ENCODE results near the gene FCER1G. TPM values are rescaled to one million over a fixed set of nuclear protein-coding genes. Genes with fewer than 3 reads are reported as not detected.

FCER1G gene
- polyA plus RNA-seq, 3 donors: 2,686 to 4,191 (median 2,715) TPM

DNA sequence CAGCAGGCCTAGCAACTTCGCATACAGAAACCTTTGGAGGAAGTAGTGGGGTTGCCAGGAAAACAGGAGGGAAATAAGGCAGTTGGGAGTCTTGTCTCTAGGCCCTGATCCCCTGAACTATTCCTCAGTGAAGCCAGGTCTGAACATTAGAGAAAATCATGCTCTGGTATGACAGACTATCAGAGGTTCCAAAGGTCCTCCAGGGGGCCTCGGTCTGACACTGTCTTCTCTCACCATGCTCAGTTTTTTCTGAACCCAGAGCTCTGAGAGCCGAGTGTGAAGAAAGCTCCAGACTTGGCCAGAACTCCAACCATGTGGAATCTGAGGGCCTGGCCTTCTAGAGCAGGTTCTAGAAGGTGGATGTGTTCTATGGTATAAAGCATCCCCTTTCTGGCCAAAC, 14.8 kb downstream of the FCER1G start:
- peaks cover 35% of the 10 kb centered on the region for H3K4me1 Mint-ChIP-seq
- peaks cover 0 to 5% (median 0%) of the 10 kb centered on the region in 3 donors for H3K27me3 Mint-ChIP-seq (ENCODE audit: low read depth in 3 of 3)
- H3K27ac ChIP-seq (ENCODE audit: low read depth in 1 of 2, low read length in 2 of 2): no peak overlapping the region
- no peak overlapping the region for H3K4me2 ChIP-seq (replicated peaks; ENCODE audit: extremely low read depth, low read length, poor library complexity, severe bottlenecking)
- peaks cover 31% of the 10 kb centered on the region in 2 donors for H3K4me1 ChIP-seq (ENCODE audit: control insufficient read depth in 1 of 2, insufficient read depth in 2 of 2, low read length in 2 of 2)
- peaks cover 5% of the 10 kb centered on the region for H4K20me1 ChIP-seq (ENCODE audit: insufficient read depth, low read length)
- no peaks in the 10 kb centered on the region for H3K9me3 Mint-ChIP-seq
- intact Hi-C loops (cut with micrococcal nuclease): loop anchor here (5.0 kb wide), 3 partner anchors 62 to 152 kb away; partner anchors contain the start of gene SDHC (in 1 of the 2)
- TF ChIP-seq, protein P1, sequence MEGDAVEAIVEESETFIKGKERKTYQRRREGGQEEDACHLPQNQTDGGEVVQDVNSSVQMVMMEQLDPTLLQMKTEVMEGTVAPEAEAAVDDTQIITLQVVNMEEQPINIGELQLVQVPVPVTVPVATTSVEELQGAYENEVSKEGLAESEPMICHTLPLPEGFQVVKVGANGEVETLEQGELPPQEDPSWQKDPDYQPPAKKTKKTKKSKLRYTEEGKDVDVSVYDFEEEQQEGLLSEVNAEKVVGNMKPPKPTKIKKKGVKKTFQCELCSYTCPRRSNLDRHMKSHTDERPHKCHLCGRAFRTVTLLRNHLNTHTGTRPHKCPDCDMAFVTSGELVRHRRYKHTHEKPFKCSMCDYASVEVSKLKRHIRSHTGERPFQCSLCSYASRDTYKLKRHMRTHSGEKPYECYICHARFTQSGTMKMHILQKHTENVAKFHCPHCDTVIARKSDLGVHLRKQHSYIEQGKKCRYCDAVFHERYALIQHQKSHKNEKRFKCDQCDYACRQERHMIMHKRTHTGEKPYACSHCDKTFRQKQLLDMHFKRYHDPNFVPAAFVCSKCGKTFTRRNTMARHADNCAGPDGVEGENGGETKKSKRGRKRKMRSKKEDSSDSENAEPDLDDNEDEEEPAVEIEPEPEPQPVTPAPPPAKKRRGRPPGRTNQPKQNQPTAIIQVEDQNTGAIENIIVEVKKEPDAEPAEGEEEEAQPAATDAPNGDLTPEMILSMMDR (IDR thresholded peaks at IDR 0.05): no peak
- no peaks in the 10 kb centered on the region for H3K9me3 ChIP-seq (replicated peaks in 1 of 2; ENCODE audit: control insufficient read depth in 1 of 2, insufficient read depth in 1 of 2, low read length in 2 of 2)
- H3K4me3 ChIP-seq (replicated peaks in 1 of 3; ENCODE audit: low read depth in 2 of 3, low read length in 3 of 3): no peak overlapping the region
- H3K27me3 ChIP-seq (ENCODE audit: control insufficient read depth in 2 of 2, insufficient read depth in 2 of 2, low read length in 2 of 2): no peaks in the 10 kb centered on the region
- H2AFZ ChIP-seq (ENCODE audit: insufficient read depth, low read depth, low read length, poor library complexity, severe bottlenecking): no peak overlapping the region
- H3K79me2 ChIP-seq (ENCODE audit: insufficient read depth, low read length): peaks cover 9% of the 10 kb centered on the region
- H3K4me3 Mint-ChIP-seq: no peak overlapping the region
- H3K36me3 Mint-ChIP-seq: peaks cover 29 to 33% of the 10 kb centered on the region in 2 donors
- DNase-seq: no peak
- H3K27ac Mint-ChIP-seq: peak overlapping the region in 1 of 7 donors; percentile 34
- no peak overlapping the region for H3K9ac ChIP-seq (ENCODE audit: insufficient read depth, low read length, poor library complexity, severe bottlenecking)
- 85% methylated on average over 3 of the region's 3 CpGs for WGBS (ENCODE audit: insufficient coverage)
- peaks cover 25 to 30% of the 10 kb centered on the region in 2 donors for H3K36me3 ChIP-seq (replicated peaks in 1 of 2; ENCODE audit: control insufficient read depth in 1 of 2, insufficient read depth in 2 of 2, low read length in 2 of 2)

DNA sequence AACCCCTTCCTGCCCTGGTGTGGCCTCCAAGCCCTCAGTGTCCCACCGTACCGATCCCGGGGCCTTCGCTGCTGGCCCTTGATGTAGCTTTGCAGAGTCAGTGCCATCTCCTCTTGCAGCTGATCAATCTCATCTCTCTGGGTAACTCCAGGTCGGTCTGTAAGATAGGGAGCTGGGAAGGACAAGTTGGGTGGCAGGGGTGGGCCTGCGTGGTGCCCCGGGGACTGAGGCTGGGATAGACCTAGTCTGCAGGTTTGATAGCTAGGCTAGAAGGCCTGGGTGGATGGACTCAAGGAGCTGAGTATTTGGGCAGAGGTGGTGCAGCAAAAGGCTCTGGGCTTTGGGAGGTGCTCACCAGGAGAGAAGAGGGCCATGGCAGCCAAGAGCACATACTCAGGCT, 15.7 kb downstream of the FCER1G start:
- H3K27ac Mint-ChIP-seq: peak overlapping the region in 2 of 7 donors; percentile 50 to 53
- H3K4me1 ChIP-seq (ENCODE audit: control insufficient read depth in 1 of 2, insufficient read depth in 2 of 2, low read length in 2 of 2): peaks cover 25% of the 10 kb centered on the region in 2 donors
- H3K4me3 ChIP-seq (replicated peaks in 1 of 3; ENCODE audit: low read depth in 2 of 3, low read length in 3 of 3): no peak overlapping the region
- no peak overlapping the region for H2AFZ ChIP-seq (ENCODE audit: insufficient read depth, low read depth, low read length, poor library complexity, severe bottlenecking)
- H3K36me3 ChIP-seq (replicated peaks in 1 of 2; ENCODE audit: control insufficient read depth in 1 of 2, insufficient read depth in 2 of 2, low read length in 2 of 2): peaks cover 25 to 30% of the 10 kb centered on the region in 2 donors
- no peak overlapping the region for H3K9ac ChIP-seq (ENCODE audit: insufficient read depth, low read length, poor library complexity, severe bottlenecking)
- peaks cover 0 to 4% (median 0%) of the 10 kb centered on the region in 3 donors for H3K27me3 Mint-ChIP-seq (ENCODE audit: low read depth in 3 of 3)
- H3K27ac ChIP-seq (ENCODE audit: low read depth in 1 of 2, low read length in 2 of 2): no peak overlapping the region
- TF ChIP-seq, protein P1 (IDR thresholded peaks at IDR 0.05): no peak
- DNase-seq: no peak
- no peak overlapping the region for H3K4me3 Mint-ChIP-seq
- H4K20me1 ChIP-seq (ENCODE audit: insufficient read depth, low read length): peaks cover 5% of the 10 kb centered on the region
- no peaks in the 10 kb centered on the region for H3K9me3 Mint-ChIP-seq
- H3K27me3 ChIP-seq (ENCODE audit: control insufficient read depth in 2 of 2, insufficient read depth in 2 of 2, low read length in 2 of 2): no peaks in the 10 kb centered on the region
- 97% methylated on average over 6 of the region's 7 CpGs for WGBS (ENCODE audit: insufficient coverage)
- no peaks in the 10 kb centered on the region for H3K9me3 ChIP-seq (replicated peaks in 1 of 2; ENCODE audit: control insufficient read depth in 1 of 2, insufficient read depth in 1 of 2, low read length in 2 of 2)
- intact Hi-C loops (cut with micrococcal nuclease): loop anchor here in 1 of 2 donors (5.0 kb wide), 1 partner anchor 62 kb away; no protein-coding TSS in a partner anchor
- H3K36me3 Mint-ChIP-seq: peaks cover 29 to 31% of the 10 kb centered on the region in 2 donors
- no peak overlapping the region for H3K4me2 ChIP-seq (replicated peaks; ENCODE audit: extremely low read depth, low read length, poor library complexity, severe bottlenecking)
- peaks cover 9% of the 10 kb centered on the region for H3K79me2 ChIP-seq (ENCODE audit: insufficient read depth, low read length)
- peaks cover 28% of the 10 kb centered on the region for H3K4me1 Mint-ChIP-seq
